GM21529 (cell line): ENCODE data around the gene IGHMBP2.
"Not testable (repeated sequence)": the region's sequence is repeated elsewhere in the genome, so short reads cannot be mapped to it uniquely, and the experiment has no call there.

Experiments used
- ATAC-seq: cut with Tn5 transposase; IDR thresholded peaks from one replicate; pipeline ENCODE4 v1.9.1; 2021; ENCODE audit not compliant: unreplicated experiment

IGHMBP2 gene

GRCh38 chr11:68961245-68961644 is 57.6 kb downstream of the IGHMBP2 start:
- ATAC-seq, result no peak

GRCh38 chr11:68962527-68963250 is 59.0 kb downstream of the IGHMBP2 start:
- ATAC-seq, result no peak

- no peak for ATAC-seq
These were observed 60.1 kb downstream of the IGHMBP2 start for GRCh38 chr11:68963779-68964178.

GRCh38 chr11:68965901-68966853 is 62.5 kb downstream of the IGHMBP2 start:
- ATAC-seq, result no peak

GRCh38 chr11:68966894-68967780 is 63.4 kb downstream of the IGHMBP2 start:
- ATAC-seq, result no peak

- ATAC-seq, result no peak
These were observed 64.9 kb downstream of the IGHMBP2 start for GRCh38 chr11:68968306-68969250.

GRCh38 chr11:68969386-68969785 is 65.7 kb downstream of the IGHMBP2 start:
- ATAC-seq, result no peak

- ATAC-seq, result no peak
These were observed 67.4 kb downstream of the IGHMBP2 start for GRCh38 chr11:68970921-68971636.

GRCh38 chr11:68973219-68973618 is 69.5 kb downstream of the IGHMBP2 start:
- no peak for ATAC-seq

- not testable (repeated sequence) for ATAC-seq
These were observed 70.0 kb downstream of the IGHMBP2 start for GRCh38 chr11:68973706-68974105.

GRCh38 chr11:68974421-68975194 is 70.9 kb downstream of the IGHMBP2 start:
- ATAC-seq, result no peak

- ATAC-seq, result no peak
These were observed 72.4 kb downstream of the IGHMBP2 start for GRCh38 chr11:68976095-68976494.

- ATAC-seq, result no peak
These were observed 72.9 kb downstream of the IGHMBP2 start for GRCh38 chr11:68976563-68976962.

- no peak for ATAC-seq
These were observed 74.3 kb downstream of the IGHMBP2 start for GRCh38 chr11:68977781-68978625.

- no peak for ATAC-seq
These were observed 74.9 kb downstream of the IGHMBP2 start for GRCh38 chr11:68978626-68978930.

GRCh38 chr11:68978931-68979594 is 75.4 kb downstream of the IGHMBP2 start:
- ATAC-seq, result no peak
